Esophagus squamous epithelium (tissue), 5 donors: ENCODE results near the gene SIN3A. TPM values are rescaled to one million over a fixed set of nuclear protein-coding genes. Genes with fewer than 3 reads are reported as not detected.
A peak's percentile ranks its signal among the peaks of the same experiment; 100 is the strongest.

Source experiments
- DNase-seq: peaks from one replicate; lab custom pipeline; 2025; lab: John Stamatoyannopoulos, UW
- H3K27ac ChIP-seq, 4 donors: fragments of 200-600 bp; sonication (generic); one replicate each; pipeline ENCODE4 v1.5.1; 2016 to 2019; ENCODE audit warnings: mild to moderate bottlenecking in 1 of 4
- H3K27me3 ChIP-seq, 4 donors: fragments of 200-600 bp; sonication (generic); 1 replicate in 3 of 4; 2 replicates in 1 of 4; pipeline versions ENCODE4 v1.5.1 to v1.6.0; 2017 to 2021; ENCODE audit warnings: antibody characterized with exemption in 1 of 4
- H3K36me3 ChIP-seq, 3 donors: fragments of 200-600 bp; sonication (generic); one replicate each; pipeline ENCODE4 v1.5.1; 2016 to 2019
- H3K4me1 ChIP-seq, 3 donors: fragments of 200-600 bp; sonication (generic); one replicate each; pipeline ENCODE4 v1.5.1; 2017 to 2019
- H3K4me3 ChIP-seq, 4 donors: fragments of 200-600 bp; sonication (generic); 1 replicate in 3 of 4; 2 replicates in 1 of 4; pipeline ENCODE4 v1.5.1; 2016 to 2019; ENCODE audit warnings: mild to moderate bottlenecking in 2 of 4, moderate library complexity in 1 of 4
- H3K9me3 ChIP-seq, 3 donors: fragments of 200-600 bp; sonication (generic); one replicate each; pipeline ENCODE4 v1.5.1; 2016 to 2019
- POLR2A ChIP-seq, 4 donors: fragments of 450-650 bp; IDR thresholded peaks; one replicate each; pipeline ENCODE4 v1.6.1; 2017; ENCODE audit warnings: antibody characterized with exemption in 4 of 4, mild to moderate bottlenecking in 4 of 4, moderate library complexity in 3 of 4
- WGBS, 2 donors: methylation state at CpG; one replicate each; pipeline ENCODE4 v1.1.5; 2018; 5-methylcytosine and 5-hydroxymethylcytosine counted together
- intact Hi-C: fragments of 100-400 bp; cut with DNase I; formaldehyde crosslinking; loops from one replicate; pipeline ENCODE4 v1.15.0; 2022
- total RNA-seq, 4 donors: library from RNA; depleted of rRNA; stranded (reverse); fragments of >200 nt; gene quantifications; one replicate each; pipeline ENCODE4 v1.1.0, GENCODE V29; 2016
- TF ChIP-seq, protein P1 (sequence below), 6 experiments: fragments of 450-650 bp in 4 of 6; fragments of 200-600 bp in 2 of 6; sonication (generic) in 2 of 6; IDR thresholded peaks; one replicate each; pipeline ENCODE4 v1.5.1; 2016 to 2019; ENCODE audit warnings: antibody characterized with exemption in 6 of 6, mild to moderate bottlenecking in 4 of 6, moderate library complexity in 4 of 6
- donor health status: DM: yes; HTN: yes; CAD: no.

Gene SIN3A
- total RNA-seq, 4 donors from 2014 or later = 22.3 to 49.8 (median 26.0) TPM

DNA sequence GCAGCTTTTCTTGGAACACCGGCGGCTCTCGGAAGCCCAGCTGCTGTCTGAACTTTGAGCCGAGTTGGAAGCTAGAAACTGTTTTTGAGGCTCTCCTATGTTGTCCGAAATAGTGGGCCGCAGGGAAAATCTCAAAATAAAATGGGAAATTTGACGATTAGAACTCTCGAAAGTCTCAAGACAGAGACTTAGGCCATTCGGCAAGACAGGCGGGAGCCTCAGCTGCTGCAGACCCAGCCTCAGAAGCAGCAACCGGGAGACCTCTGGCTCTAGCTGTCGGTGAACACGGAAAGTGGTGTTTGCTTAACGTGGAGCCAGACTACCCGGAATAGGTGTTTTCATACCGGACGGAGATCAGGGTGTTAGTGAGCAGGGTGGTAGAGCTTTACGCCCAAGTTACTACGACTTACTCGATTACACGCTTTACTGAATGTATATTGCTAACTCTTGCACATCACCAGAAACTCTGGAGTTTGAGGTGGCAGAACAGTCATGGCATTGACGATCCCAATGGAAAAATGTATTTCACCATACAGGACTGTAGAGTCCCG is 82.7 kb downstream of the SIN3A start:
- Histone ChIP-seq H3K36me3 (peaks cover 21 to 79% (median 30%) of the 10 kb centered on the region in 3 donors), H3K27ac (peak overlapping the region; percentile 98 to 100 (median 100)), H3K27me3 (no peaks in the 10 kb centered on the region), H3K9me3 (no peaks in the 10 kb centered on the region), H3K4me1 (peaks cover 8 to 56% (median 32%) of the 10 kb centered on the region in 3 donors), H3K4me3 (peak overlapping the region; percentile 80 to 100 (median 98))
- 4 to 12% methylated on average over 13 to 17 of the region's 23 CpGs for WGBS, 2 donors
- DNase-seq = no peak
- intact Hi-C loops = no loop called here
- TF ChIP-seq POLR2A (IDR thresholded peaks at IDR 0.05) = no peak
- TF ChIP-seq, protein P1, sequence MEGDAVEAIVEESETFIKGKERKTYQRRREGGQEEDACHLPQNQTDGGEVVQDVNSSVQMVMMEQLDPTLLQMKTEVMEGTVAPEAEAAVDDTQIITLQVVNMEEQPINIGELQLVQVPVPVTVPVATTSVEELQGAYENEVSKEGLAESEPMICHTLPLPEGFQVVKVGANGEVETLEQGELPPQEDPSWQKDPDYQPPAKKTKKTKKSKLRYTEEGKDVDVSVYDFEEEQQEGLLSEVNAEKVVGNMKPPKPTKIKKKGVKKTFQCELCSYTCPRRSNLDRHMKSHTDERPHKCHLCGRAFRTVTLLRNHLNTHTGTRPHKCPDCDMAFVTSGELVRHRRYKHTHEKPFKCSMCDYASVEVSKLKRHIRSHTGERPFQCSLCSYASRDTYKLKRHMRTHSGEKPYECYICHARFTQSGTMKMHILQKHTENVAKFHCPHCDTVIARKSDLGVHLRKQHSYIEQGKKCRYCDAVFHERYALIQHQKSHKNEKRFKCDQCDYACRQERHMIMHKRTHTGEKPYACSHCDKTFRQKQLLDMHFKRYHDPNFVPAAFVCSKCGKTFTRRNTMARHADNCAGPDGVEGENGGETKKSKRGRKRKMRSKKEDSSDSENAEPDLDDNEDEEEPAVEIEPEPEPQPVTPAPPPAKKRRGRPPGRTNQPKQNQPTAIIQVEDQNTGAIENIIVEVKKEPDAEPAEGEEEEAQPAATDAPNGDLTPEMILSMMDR (IDR thresholded peaks at IDR 0.05) = peak in 2 of 6 experiments; percentile 2 to 14

DNA sequence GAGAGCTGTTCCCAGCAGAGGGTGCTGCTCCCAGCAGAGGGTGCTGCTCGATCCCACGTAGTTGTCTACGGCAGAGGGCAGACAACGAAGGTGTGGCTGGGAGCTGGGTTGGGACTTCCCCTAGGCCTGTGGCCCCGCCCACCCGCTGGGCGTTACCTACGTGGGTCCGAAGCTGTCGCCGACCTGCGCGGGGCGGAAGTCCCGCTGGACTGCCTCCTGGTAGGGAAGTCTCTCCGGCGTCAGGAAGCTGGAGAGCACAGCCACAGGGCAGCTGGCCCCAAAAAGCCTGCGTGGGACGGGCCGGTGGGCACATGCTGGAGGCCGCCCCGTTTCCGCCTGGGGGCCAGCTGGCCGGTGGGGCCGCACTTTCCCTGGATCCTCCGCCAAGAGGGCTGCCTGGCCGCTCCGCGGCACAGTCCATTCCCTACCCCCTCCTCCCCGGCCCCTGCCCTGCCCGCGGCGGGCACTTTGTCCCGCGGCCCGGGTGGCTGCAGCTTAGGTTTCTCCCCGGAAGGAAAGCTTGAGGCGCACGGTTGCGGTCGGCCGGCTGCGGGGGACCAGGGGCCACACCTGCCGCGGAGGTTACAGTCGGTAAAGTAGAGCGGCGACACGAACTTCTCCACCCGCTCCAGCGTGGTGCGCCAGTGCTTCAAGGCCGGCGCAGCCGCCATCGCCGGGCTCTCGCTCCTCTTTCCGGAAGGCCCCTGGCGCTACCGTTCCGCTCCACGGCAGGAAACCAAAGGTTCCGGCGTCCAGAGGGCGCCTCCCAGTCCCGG is 83.4 kb downstream of the SIN3A start, which contains the start of gene MAN2C1:
TSS of gene MAN2C1 (minus strand) at position 695 of the 776 bp plus-strand sequence. CDS start at position 671, 24 bp downstream.
- H3K36me3 ChIP-seq = peaks cover 23 to 79% (median 24%) of the 10 kb centered on the region in 3 donors
- no peaks in the 10 kb centered on the region for H3K27me3 ChIP-seq
- H3K27ac ChIP-seq = peak within 1 kb of the TSS; percentile 98 to 100 (median 100)
- no peaks in the 10 kb centered on the region for H3K9me3 ChIP-seq
- peaks cover 8 to 55% (median 32%) of the 10 kb centered on the region in 3 donors for H3K4me1 ChIP-seq
- H3K4me3 ChIP-seq = peak within 1 kb of the TSS; percentile 80 to 100 (median 98)
- DNase-seq = peak; percentile 67
- intact Hi-C loops = no loop called here
- TF ChIP-seq POLR2A (IDR thresholded peaks at IDR 0.05) = peak in 3 of 4 donors; percentile 48 to 84 (median 83)
- TF ChIP-seq, protein P1 (IDR thresholded peaks at IDR 0.05) = peak; percentile 68 to 83 (median 78)
- WGBS, 2 donors = 1% methylated on average over 20 of the region's 67 CpGs; no CpG with 5 or more reads in 1 of the 2 donors

DNA sequence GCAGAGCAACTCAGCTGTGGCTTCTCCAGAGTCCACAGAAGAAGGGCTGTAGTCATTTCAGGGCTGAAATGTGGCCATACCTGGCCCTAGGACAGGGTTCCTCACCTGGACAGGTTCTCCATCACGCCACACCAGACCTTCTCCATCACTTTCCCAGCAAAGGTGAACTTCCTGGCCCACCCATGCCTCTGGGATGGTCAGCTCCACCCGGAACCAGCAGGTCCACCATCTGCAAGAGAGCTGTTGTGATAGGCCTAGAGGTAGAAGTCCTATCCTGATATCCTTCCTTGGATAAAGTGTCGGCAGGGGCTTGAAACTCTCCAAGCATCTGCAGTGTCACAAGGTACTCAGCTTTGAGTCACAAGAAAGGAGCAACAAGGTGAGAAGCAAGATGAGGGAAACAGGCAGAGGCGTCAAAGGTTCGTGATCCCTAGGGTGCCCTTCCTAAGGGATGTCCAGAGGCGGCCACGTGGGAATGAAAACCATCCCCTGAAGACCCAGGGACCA is 84.0 kb downstream of the SIN3A start:
- no peak for DNase-seq
- Histone ChIP-seq H3K36me3 (peaks cover 24 to 79% (median 25%) of the 10 kb centered on the region in 3 donors), H3K27ac (peak overlapping the region; percentile 98 to 100 (median 100)), H3K4me1 (peaks cover 8 to 49% (median 28%) of the 10 kb centered on the region in 3 donors), H3K27me3 (no peaks in the 10 kb centered on the region), H3K4me3 (peak overlapping the region; percentile 80 to 100 (median 98)), H3K9me3 (no peaks in the 10 kb centered on the region)
- intact Hi-C loops = no loop called here
- TF ChIP-seq, protein P1 (IDR thresholded peaks at IDR 0.05) = no peak
- TF ChIP-seq POLR2A (IDR thresholded peaks at IDR 0.05) = no peak
- WGBS, 2 donors = 25 to 29% methylated on average over 6 to 7 of the region's 7 CpGs

DNA sequence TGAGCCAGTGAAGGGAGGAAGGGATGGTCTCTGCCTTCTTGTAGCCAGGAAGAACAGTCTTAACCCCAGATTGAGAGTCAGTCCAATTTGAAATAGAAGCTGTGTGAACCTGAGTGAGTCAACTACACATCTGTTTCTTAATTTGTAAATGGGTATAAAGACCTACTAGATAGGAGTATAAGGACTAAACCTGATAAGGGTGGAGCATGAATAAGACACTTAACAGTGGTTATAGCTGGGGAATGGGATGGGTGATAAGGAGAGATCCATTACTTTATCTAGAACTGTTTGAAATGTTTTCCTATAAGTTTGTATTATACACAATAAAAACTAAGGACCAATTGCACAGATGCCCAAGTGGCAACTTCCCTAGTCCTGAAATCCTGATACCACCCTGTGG is 84.5 kb downstream of the SIN3A start:
- Histone ChIP-seq H3K27me3 (no peaks in the 10 kb centered on the region), H3K4me1 (peaks cover 8 to 44% (median 26%) of the 10 kb centered on the region in 3 donors), H3K27ac (peak overlapping the region in 3 of 4 donors; percentile 99 to 100 (median 100)), H3K4me3 (no peak overlapping the region), H3K36me3 (peaks cover 24 to 79% (median 25%) of the 10 kb centered on the region in 3 donors), H3K9me3 (no peaks in the 10 kb centered on the region)
- intact Hi-C loops = no loop called here
- no peak for DNase-seq
- TF ChIP-seq, protein P1 (IDR thresholded peaks at IDR 0.05) = no peak
- TF ChIP-seq POLR2A (IDR thresholded peaks at IDR 0.05) = no peak
